Stimulated activated CD4-positive, alpha-beta T cell treated with anti-CD3 and anti-CD28 coated beads, Interleukin-4, amount 100 ng/mL, for 1 hour (primary cell): ENCODE data around the gene PROZ.

ENCODE experiments used
- DNase-seq: peaks from one replicate; pipeline ENCODE4 v3.0.0-alpha.2; 2020

PROZ gene

DNA sequence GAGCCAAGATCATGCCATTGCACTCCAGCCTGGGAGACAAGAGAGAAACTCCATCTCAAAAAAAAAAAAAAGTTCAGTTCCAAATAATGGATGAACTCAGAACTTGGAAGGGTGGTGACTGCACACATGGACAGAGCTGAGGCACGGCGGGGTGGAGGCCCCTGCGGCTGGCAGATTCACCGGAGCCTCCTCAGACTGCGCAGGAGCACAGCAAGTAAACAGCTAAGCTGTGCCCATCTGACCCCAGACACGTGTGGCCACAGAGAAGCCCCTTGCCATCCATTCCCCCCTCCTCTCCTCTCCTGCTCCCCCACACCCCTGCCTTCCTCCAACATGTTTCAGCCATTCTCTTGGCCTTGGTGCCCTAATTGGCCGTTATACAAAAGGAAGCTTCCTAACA, 15.6 kb upstream of the PROZ start:
- no peak for DNase-seq

DNA sequence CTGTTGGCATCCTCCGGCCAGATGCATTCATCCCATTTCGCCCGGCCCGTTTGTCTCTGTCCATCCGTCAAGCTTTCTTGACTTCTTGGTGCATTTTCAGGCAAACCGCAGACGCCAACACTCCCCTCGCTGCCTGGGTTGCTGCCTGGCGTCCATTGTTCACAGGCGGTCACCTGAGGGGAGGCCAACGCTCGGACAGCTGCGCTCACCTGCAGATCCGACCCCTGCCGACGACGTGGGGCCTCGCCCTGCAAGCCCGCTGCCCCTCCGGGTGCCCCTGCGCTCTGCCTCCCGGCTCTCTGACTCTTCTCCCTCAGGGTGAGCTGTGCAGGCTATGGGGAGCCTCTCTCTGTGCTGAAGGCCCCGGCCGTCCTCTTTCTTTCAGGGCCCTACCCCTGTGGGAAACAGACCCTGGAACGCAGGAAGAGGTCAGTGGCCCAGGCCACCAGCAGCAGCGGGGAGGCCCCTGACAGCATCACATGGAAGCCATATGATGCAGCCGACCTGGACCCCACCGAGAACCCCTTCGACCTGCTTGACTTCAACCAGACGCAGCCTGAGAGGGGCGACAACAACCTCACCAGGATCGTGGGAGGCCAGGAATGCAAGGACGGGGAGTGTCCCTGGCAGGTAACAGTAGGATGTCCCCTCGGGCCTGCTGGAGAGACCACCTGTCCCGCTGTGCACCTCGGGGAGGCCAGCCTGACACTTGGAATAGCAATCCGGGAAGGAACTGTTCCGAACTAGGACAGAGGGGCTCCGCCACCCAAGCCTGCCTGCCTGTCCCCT, 14.8 kb upstream of the PROZ start:
- DNase-seq = no peak

DNA sequence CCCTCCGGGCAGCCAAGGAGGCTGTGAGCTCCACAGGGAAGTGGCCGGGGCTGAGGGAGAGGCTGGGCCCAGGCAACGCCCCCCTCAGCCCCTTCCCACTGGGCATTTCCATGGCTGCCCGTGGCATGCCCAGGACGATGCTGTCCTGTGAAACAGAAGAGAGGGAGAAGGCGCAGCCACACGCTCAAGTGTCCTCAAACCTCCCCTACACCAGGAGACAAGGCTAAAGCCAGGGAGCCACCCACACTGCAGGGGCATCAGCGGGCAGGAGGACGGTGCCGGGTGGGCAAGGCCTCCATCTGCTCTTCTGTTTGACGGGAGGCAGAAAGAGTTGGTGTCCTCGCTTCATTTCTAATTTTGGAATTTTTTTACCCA, 14.2 kb upstream of the PROZ start:
- DNase-seq = no peak

DNA sequence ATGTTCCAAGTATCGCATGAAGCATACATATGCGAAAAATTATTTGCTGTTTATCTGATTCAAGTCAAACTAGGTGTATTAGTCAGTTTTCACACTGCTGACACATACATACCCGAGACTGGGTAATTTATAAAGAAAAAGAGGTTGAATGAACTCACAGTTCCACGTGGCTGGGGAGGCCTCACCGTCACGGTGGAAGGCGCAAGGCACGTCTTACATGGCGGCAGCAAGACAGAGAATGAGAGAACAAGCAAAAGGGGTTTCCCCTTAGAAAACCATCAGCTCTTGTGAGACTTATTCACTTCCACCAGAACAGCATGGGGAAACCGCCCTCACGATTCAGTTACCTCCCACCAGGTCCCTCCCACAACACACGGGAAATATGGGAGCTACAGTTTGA, 13.0 kb upstream of the PROZ start:
- DNase-seq = peak; percentile 53

GRCh38 chr13:113145911-113146598, 12.4 kb upstream of the PROZ start:
- no peak for DNase-seq

DNA sequence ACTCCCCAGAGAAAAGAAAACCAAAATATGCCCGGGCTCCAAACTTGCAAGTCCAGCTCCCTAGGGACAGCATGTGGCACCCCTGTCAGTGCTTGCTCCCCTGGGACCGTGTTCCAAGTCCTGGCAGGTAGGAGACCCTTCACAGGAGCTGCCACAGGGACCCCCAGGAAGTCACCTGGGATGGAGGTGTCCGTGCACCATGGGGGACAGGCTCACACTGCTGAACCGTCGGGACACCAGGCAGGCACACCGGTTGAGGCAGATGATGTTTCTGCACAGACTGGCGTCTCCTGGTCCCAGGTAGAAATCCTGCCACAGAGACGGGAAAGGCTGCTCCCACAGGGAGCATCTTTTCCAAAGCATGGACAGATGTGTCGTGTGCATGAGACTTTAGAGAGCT, 11.7 kb upstream of the PROZ start:
- DNase-seq = no peak

DNA sequence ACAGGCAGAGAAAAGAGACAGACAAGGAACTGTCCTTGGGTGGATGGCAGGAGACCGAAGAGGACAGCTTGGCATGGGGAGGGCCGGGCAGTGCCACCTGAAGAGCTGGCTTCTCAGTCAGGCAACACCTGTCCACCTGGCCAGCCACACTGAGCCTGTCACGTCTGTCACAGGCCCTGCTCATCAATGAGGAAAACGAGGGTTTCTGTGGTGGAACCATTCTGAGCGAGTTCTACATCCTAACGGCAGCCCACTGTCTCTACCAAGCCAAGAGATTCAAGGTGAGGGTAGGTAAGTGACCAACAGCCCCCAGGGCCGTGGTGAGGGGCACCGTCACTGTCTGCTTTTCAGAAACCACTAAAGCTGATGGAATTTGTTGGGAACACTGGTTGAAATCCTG, 11.2 kb upstream of the PROZ start:
- no peak for DNase-seq

DNA sequence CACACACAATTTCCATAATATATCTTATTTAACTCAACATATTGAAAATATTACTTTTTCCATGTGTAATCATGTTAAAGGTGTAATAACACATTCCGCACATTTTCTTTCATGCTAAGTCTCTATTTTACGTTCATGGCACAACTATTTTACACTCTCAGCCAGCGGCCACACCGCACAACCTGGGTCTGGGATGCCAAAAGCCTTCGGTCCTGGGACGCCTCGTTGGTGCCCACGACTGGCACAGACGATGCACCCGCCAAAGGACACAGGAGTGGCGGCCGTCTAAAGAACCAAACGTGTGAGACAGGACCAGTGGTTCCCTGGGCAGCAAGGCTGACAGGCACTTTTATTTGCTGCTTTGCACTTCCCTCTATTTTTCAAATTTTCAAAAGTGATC, 10.0 kb upstream of the PROZ start:
- no peak for DNase-seq

DNA sequence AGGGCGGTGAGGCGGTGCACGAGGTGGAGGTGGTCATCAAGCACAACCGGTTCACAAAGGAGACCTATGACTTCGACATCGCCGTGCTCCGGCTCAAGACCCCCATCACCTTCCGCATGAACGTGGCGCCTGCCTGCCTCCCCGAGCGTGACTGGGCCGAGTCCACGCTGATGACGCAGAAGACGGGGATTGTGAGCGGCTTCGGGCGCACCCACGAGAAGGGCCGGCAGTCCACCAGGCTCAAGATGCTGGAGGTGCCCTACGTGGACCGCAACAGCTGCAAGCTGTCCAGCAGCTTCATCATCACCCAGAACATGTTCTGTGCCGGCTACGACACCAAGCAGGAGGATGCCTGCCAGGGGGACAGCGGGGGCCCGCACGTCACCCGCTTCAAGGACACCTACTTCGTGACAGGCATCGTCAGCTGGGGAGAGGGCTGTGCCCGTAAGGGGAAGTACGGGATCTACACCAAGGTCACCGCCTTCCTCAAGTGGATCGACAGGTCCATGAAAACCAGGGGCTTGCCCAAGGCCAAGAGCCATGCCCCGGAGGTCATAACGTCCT, 9.4 kb upstream of the PROZ start:
- DNase-seq = no peak

DNA sequence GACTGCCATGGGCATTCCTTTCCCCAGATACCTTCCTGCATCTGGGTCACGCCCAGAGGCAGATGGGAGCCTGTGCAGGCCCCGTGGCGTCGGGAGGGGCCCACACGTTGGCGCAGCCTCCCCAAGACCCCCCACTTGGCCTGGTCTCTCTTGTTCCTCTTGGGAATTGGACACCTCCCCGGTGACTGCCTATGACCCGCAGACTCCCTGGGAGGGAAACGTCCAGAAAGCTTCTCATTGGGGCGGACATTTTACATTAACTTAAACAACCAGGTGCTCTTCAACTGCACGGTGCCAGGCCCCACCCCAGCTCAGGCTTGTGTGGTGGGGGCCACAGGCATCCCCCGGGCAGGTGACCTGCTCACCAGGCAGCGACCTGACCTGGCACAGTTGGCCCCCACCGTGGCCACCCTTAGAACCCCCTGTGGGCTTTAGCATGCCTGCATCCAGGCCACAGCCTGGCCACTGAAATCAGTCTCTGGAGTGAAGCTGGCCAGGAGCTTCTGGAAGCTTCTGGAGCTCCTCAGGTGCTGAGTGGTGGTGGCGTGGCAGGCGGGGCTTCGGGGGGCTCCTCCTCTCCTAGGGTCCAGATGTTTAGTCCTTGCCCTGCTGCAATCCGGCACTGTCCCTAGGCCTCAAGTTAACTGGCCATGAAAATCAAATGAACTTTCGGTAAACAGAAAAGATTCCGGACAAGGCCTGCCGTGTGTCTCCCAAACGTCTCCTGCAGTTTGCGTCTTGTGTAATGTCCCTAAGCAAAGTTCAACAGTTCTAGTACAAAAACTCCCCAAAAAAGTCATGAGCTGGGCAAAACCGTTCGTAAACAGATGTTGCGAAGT, 8.5 kb upstream of the PROZ start:
- DNase-seq = no peak

GRCh38 chr13:113150550-113151365, 7.7 kb upstream of the PROZ start:
- no peak for DNase-seq

DNA sequence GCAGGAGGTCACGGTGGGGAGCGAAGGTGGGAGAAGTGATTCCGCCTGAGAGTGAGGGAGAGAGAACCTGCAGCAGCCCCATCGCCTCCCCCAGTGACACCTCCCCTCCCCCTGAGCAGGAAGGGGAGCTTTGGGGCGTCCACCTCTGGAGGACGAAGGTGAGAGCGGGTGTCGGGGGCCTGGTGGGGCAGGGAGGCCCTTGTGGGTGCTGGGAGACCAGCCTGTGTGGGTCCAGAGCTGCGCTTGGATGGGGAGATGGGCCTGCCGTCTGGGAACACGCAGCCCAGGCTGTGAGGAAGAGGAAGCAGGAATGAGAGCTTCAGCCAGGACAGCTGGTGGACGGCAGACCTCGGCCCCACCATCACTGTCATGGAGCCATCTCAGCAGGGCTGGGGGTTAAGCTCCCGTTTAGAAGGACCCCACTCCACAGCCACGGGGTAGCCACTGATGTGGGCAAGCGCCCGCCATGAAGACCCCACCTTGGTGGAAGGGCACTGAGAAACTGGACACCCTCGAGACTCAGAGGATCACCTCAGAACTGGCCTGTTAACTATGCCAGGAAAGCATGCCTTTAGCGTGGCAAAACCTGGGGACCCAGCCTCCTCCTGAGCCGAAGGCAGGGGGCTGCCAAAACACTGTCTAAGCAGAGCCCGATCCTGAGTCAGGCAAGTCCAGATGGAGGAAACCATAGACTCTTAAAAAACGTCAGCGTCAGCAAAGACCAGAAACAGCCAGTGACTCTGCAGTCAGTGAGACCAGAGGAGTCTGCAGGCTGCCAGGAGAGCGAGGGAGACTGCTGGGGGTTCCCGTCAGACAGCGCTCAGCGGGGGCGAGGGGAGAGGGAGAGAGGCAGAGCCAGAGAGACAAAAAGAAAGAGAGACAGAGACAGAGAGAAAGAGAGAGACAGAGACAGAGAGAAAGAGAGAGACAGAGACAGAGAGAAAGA, 6.4 kb upstream of the PROZ start:
- peak; percentile 28 for DNase-seq

- DNase-seq = no peak
These were observed 5.8 kb upstream of the PROZ start for GRCh38 chr13:113152691-113152983.

DNA sequence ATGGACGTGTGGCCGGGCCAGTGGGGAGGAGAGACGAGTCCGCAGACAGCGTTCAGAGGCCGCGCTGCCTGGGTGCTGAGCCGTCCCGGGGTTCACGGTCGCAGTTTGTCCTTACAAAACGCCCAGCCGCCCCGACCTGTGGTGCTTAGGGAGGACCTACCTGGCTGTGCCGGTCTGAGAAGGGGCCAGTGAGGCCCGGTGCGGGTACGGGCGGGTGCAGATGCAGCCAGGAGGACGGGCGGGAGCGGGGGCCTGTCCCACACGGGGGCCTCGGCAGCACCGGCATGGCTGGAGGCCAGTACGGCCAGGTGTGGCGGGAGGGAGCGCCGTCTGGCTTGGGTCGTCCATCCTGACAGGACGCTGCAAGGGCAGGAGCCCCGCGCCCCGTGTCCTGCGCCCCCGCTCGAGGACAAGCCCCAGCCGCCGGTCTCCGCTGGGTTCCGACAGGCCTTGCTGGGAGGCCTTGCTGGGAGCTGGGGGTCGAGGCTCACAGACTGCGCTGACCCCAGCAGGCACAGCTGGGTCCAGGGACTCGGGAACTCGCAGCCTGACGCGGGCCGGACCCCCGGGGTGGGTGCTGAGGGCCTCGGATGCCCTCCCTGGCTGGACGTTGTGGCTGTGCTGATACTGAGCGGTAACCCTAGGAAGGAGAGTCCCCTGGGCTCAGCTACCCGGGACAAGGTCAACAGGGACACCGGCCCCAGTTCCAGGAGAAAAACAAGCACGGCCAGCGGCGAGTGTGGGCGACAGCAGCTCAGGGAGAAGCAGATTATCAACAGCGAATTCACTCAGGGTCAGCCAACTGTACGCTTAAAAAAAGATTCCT, 5.3 kb upstream of the PROZ start:
- DNase-seq = peak; percentile 25

- DNase-seq = peak; percentile 71
These were observed 4.4 kb upstream of the PROZ start for GRCh38 chr13:113153810-113154748.

DNA sequence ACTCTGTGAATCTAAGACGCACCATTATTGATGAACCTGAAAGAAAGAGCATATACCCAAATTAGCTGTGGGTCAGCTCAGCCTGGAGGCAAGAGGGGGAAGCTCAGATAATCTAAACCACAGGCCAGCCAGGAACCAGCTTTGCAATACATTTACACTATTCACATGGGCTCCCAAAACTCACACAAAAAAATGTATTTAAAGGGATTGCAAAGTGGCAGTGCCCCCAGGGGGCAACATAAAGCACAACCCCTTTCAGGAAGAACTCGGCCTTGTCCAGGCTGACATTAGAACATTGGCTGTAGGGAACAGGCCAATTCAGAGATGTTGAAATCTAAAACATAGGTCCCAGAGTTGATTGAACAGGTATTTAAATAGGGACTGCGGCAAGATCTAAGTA, 3.2 kb upstream of the PROZ start:
- no peak for DNase-seq

DNA sequence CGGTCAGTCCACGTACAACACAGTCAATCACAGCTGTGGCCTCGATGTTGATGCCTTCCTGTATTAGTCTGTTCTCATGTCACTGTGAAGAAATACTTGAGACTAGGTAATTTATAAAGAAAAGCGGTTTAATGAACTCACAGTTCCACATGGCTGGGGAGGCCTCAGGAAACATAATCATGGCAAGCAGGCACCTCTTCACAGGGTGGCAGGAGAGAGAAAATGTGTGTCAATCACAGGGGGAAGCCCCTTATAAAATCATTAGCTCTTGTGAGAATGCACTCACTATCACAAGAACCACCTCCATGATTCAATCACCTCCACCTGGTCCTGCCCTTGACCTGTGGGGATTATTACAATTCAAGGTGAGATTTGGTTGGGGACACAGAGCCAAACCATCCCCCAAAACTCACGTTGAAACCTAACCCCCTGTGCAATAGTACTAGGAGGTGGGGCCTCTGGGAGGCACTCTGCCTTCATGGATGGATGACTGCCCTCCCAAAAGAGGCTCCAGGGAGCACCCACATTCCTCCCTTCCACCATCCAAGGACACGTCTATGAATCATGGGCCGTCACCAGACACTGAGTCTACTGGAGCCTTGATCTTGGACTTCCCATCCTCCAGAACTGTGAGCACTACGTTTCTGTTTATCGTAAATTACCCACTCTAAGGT, 2.3 kb upstream of the PROZ start:
- DNase-seq = no peak

DNA sequence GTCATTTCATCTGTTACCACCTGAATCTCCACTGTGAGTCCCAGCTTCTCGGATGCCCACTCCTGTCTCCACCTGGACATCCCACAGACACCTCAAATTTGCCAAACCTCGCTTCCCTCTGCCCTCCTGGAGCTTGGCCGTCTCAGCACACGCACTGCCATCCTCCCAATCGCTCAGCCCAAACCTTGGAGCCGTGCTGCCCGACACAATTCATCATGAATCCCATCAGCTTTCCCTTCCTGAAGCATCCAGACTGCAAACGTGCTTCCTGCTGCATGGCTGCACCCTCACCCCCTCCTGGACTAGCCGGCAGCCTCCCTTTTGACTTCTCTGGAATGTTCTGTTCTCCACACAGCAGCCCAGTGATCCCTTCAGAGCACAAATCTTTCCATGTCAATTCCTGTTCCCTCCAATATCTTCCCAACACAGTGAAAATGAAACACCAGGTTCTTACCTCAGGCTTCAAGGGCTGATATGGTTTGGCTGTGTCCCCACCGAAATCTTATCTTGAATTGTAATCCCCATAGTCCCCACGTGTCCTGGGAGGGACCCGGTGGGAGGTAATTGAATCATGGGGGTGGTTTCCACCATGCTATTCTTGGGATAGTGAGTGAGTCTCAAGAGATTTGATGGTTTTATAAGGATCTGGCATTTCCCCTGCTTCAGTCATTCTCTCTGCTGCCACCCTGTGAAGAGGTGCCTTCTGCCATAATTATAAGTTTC, 1.1 kb upstream of the PROZ start:
- no peak for DNase-seq
